Progenitor cell of endocrine pancreas (in vitro differentiated cells): ENCODE data around the gene PDE6B. TPM values are rescaled to one million over a fixed set of nuclear protein-coding genes. Genes with fewer than 3 reads are reported as not detected.
A peak's percentile ranks its signal among the peaks of the same experiment; 100 is the strongest.
"Not testable (repeated sequence)": the region's sequence is repeated elsewhere in the genome, so short reads cannot be mapped to it uniquely, and the experiment has no call there.

Experiments
- DNase-seq: peaks from one replicate; pipeline ENCODE4 v3.0.0; 2021; ENCODE audit warnings: low spot score; ENCODE audit not compliant: unreplicated experiment
- H3K27ac Mint-ChIP-seq: 2 replicates; pipeline ENCODE4 v1.8.0; 2021; ENCODE audit warnings: mild to moderate bottlenecking, moderate library complexity, mixed read lengths
- H3K27me3 Mint-ChIP-seq: 2 replicates; pipeline ENCODE4 v1.8.0; 2021; ENCODE audit warnings: mixed read lengths
- H3K36me3 Mint-ChIP-seq: 2 replicates; pipeline ENCODE4 v1.8.0; 2022; ENCODE audit warnings: mixed read lengths; ENCODE audit not compliant: insufficient read depth
- H3K4me1 Mint-ChIP-seq: 2 replicates; pipeline ENCODE4 v1.8.0; 2021; ENCODE audit warnings: low read depth, mixed read lengths
- H3K4me3 Mint-ChIP-seq: 2 replicates; pipeline ENCODE4 v1.8.0; 2021; ENCODE audit warnings: low read depth, mild to moderate bottlenecking, moderate library complexity, mixed read lengths
- H3K9me3 Mint-ChIP-seq: 2 replicates; pipeline ENCODE4 v1.8.0; 2021; ENCODE audit warnings: low read depth, mixed read lengths
- CTCF ChIP-seq: fragments of 200-600 bp; sonication (generic); IDR thresholded peaks from one replicate; pipeline ENCODE4 v1.5.0; 2021; ENCODE audit warnings: antibody characterized with exemption, mild to moderate bottlenecking; ENCODE audit not compliant: unreplicated experiment
- total RNA-seq: library from RNA; stranded (reverse); gene quantifications from 2 replicates; pipeline ENCODE4 v1.2.1, GENCODE V29; 2021

Gene PDE6B
- total RNA-seq, 1 donor from 2014 or later = 10.4 TPM

- H3K27ac Mint-ChIP-seq = no peak overlapping the region
- no peaks in the 10 kb centered on the region for H3K4me1 Mint-ChIP-seq
- H3K27me3 Mint-ChIP-seq = peaks cover 15% of the 10 kb centered on the region
- DNase-seq = no peak
- H3K36me3 Mint-ChIP-seq = no peaks in the 10 kb centered on the region
- peaks cover 3% of the 10 kb centered on the region for H3K9me3 Mint-ChIP-seq
- TF ChIP-seq CTCF = no peak
- H3K4me3 Mint-ChIP-seq = no peak overlapping the region
These were observed 12.3 kb downstream of the PDE6B start for GRCh38 chr4:637536-638280.

GRCh38 chr4:642366-642765 lies 17.0 kb downstream of the PDE6B start:
- DNase-seq, H3K27ac Mint-ChIP-seq, H3K4me3 Mint-ChIP-seq, H3K9me3 Mint-ChIP-seq, H3K4me1 Mint-ChIP-seq, H3K36me3 Mint-ChIP-seq: not testable (repeated sequence)
- peaks cover 22% of the 10 kb centered on the region for H3K27me3 Mint-ChIP-seq

- Mint-ChIP-seq H3K9me3 (no peaks in the 10 kb centered on the region), H3K4me1 (peaks cover 9% of the 10 kb centered on the region), H3K27me3 (peaks cover 15% of the 10 kb centered on the region), H3K27ac (no peak overlapping the region), H3K36me3 (no peaks in the 10 kb centered on the region), H3K4me3 (no peak overlapping the region)
- TF ChIP-seq CTCF = no peak
- DNase-seq = no peak
These were observed 21.1 kb downstream of the PDE6B start for GRCh38 chr4:646460-646859.

GRCh38 chr4:647481-647880 lies 22.1 kb downstream of the PDE6B start:
- no peak for DNase-seq
- no peak for TF ChIP-seq CTCF
- H3K9me3 Mint-ChIP-seq = no peaks in the 10 kb centered on the region
- H3K27ac Mint-ChIP-seq = no peak overlapping the region
- H3K4me1 Mint-ChIP-seq = peaks cover 10% of the 10 kb centered on the region
- H3K36me3 Mint-ChIP-seq = no peaks in the 10 kb centered on the region
- H3K27me3 Mint-ChIP-seq = peaks cover 21% of the 10 kb centered on the region
- no peak overlapping the region for H3K4me3 Mint-ChIP-seq

- Mint-ChIP-seq H3K27me3 (peaks cover 21% of the 10 kb centered on the region), H3K4me1 (peaks cover 10% of the 10 kb centered on the region), H3K4me3 (no peak overlapping the region), H3K27ac (peak overlapping the region; percentile 79), H3K9me3 (no peaks in the 10 kb centered on the region), H3K36me3 (no peaks in the 10 kb centered on the region)
- DNase-seq = no peak
- no peak for TF ChIP-seq CTCF
These were observed 23.4 kb downstream of the PDE6B start for GRCh38 chr4:648579-649292.

GRCh38 chr4:649293-649625 lies 23.9 kb downstream of the PDE6B start:
- Mint-ChIP-seq H3K27me3 (peaks cover 21% of the 10 kb centered on the region), H3K9me3 (no peaks in the 10 kb centered on the region)

More at GRCh38 chr4:649293-649625, 23.9 kb downstream of the PDE6B start:
- Mint-ChIP-seq H3K36me3 (no peaks in the 10 kb centered on the region), H3K27ac (no peak overlapping the region), H3K4me3 (no peak overlapping the region), H3K4me1 (peaks cover 10% of the 10 kb centered on the region)
- DNase-seq = no peak
- TF ChIP-seq CTCF = no peak
